Body of pancreas (tissue), 4 donors: ENCODE data around the gene IP6K3. TPM values are rescaled to one million over a fixed set of nuclear protein-coding genes. Genes with fewer than 3 reads are reported as not detected.

Experiments
- ATAC-seq: fragments of 150-250 bp; one replicate; pipeline ENCODE4 v1.9.1; 2016
- DNase-seq, 4 donors: peaks; one replicate each; pipeline ENCODE4 v3.0.0-alpha.2; 2019
- H3K27ac ChIP-seq, 4 donors: fragments of 200-600 bp; sonication (generic); 1 replicate in 3 of 4; 2 replicates in 1 of 4; pipeline versions ENCODE4 v1.5.1 to v1.6.1; 2016 to 2019; ENCODE audit warnings: mild to moderate bottlenecking in 1 of 4, mixed read lengths in 1 of 4, moderate library complexity in 1 of 4
- H3K27me3 ChIP-seq, 2 donors: fragments of 200-600 bp; sonication (generic); one replicate each; pipeline ENCODE4 v1.6.0; 2016; ENCODE audit warnings: mild to moderate bottlenecking in 1 of 2
- H3K36me3 ChIP-seq, 2 donors: fragments of 200-600 bp; sonication (generic); replicated peaks in 1 of 2; 2 replicates each; pipeline ENCODE4 v1.5.1; 2016; ENCODE audit warnings: low read depth in 2 of 2; ENCODE audit not compliant: insufficient read depth in 1 of 2
- H3K4me1 ChIP-seq: fragments of 200-600 bp; sonication (generic); one replicate; pipeline ENCODE4 v1.6.0; 2016
- H3K4me3 ChIP-seq, 2 donors: fragments of 200-600 bp; sonication (generic); 1 replicate in 1 of 2; 2 replicates in 1 of 2; pipeline ENCODE4 v1.5.1; 2016 to 2019
- H3K9me3 ChIP-seq, 3 donors: fragments of 200-600 bp; sonication (generic); 1 replicate in 2 of 3; 2 replicates in 1 of 3; pipeline ENCODE4 v1.5.1; 2016
- CTCF ChIP-seq, 7 experiments: fragments of 450-650 bp in 4 of 7; fragments of 200-600 bp in 3 of 7; sonication (generic) in 3 of 7; IDR thresholded peaks; one replicate each; pipeline ENCODE4 v1.5.1; 2016 to 2019; ENCODE audit warnings: antibody characterized with exemption in 7 of 7
- POLR2A ChIP-seq, 3 donors: fragments of 450-650 bp; IDR thresholded peaks; one replicate each; pipeline ENCODE4 v1.6.1; 2016; ENCODE audit warnings: antibody characterized with exemption in 3 of 3, mild to moderate bottlenecking in 2 of 3
- WGBS, 2 donors: methylation state at CpG; one replicate each; pipeline ENCODE4 v1.1.5; 2017; 5-methylcytosine and 5-hydroxymethylcytosine counted together
- intact Hi-C: fragments of 100-400 bp; cut with DNase I; formaldehyde crosslinking; loops from one replicate; pipeline ENCODE4 v1.15.1; 2023
- total RNA-seq, 2 donors: library from RNA; depleted of rRNA; stranded (reverse); fragments of >200 nt; gene quantifications; one replicate each; pipeline ENCODE4 v1.1.0, GENCODE V29; 2016

Gene IP6K3
- total RNA-seq, 2 donors from 2014 or later = not detected

GRCh38 chr6:33722103-33722623, 24.5 kb downstream of the IP6K3 start:
- H3K27ac ChIP-seq = no peak overlapping the region
- TF ChIP-seq POLR2A (IDR thresholded peaks at IDR 0.05) = no peak
- TF ChIP-seq CTCF (IDR thresholded peaks at IDR 0.05) = no peak
- no peaks in the 10 kb centered on the region for H3K36me3 ChIP-seq
- H3K27me3 ChIP-seq = no peaks in the 10 kb centered on the region
- WGBS, 2 donors = 94 to 96% methylated on average over 5 of the region's 5 CpGs
- ATAC-seq (no peak), DNase-seq (no peak)
- intact Hi-C loops = no loop called here
- H3K4me3 ChIP-seq = no peak overlapping the region
- no peaks in the 10 kb centered on the region for H3K9me3 ChIP-seq
- H3K4me1 ChIP-seq = peaks cover 35% of the 10 kb centered on the region

GRCh38 chr6:33721508-33721907, 25.2 kb downstream of the IP6K3 start:
- intact Hi-C loops = no loop called here
- Histone ChIP-seq H3K27ac (peak overlapping the region in 1 of 4 donors; percentile 57), H3K4me3 (no peak overlapping the region)

GRCh38 chr6:33720998-33721397, 25.7 kb downstream of the IP6K3 start:
- 37 to 40% methylated on average over 1 of the region's 1 CpG for WGBS, 2 donors

More at GRCh38 chr6:33721508-33721907, 25.2 kb downstream of the IP6K3 start:
- Histone ChIP-seq H3K27me3 (no peaks in the 10 kb centered on the region), H3K36me3 (no peaks in the 10 kb centered on the region), H3K9me3 (no peaks in the 10 kb centered on the region), H3K4me1 (peaks cover 35% of the 10 kb centered on the region)
- WGBS, 2 donors = 58 to 69% methylated on average over 5 of the region's 5 CpGs
- no peak for ATAC-seq
- no peak for TF ChIP-seq CTCF (IDR thresholded peaks at IDR 0.05)
- TF ChIP-seq POLR2A (IDR thresholded peaks at IDR 0.05) = no peak
- no peak for DNase-seq

GRCh38 chr6:33719326-33719987, 27.2 kb downstream of the IP6K3 start:
- H3K27ac ChIP-seq = peak overlapping the region in 1 of 4 donors; percentile 57
- DNase-seq = no peak

More at GRCh38 chr6:33720998-33721397, 25.7 kb downstream of the IP6K3 start:
- Histone ChIP-seq H3K4me1 (peaks cover 39% of the 10 kb centered on the region), H3K27me3 (no peaks in the 10 kb centered on the region), H3K4me3 (no peak overlapping the region), H3K36me3 (no peaks in the 10 kb centered on the region), H3K9me3 (no peaks in the 10 kb centered on the region), H3K27ac (peak overlapping the region in 1 of 4 donors; percentile 57)
- TF ChIP-seq CTCF (IDR thresholded peaks at IDR 0.05) = no peak
- TF ChIP-seq POLR2A (IDR thresholded peaks at IDR 0.05) = no peak
- ATAC-seq (no peak), DNase-seq (peak in 2 of 4 donors; percentile 43 to 52)
- intact Hi-C loops = no loop called here

More at GRCh38 chr6:33719326-33719987, 27.2 kb downstream of the IP6K3 start:
- Histone ChIP-seq H3K4me1 (peaks cover 41% of the 10 kb centered on the region), H3K27me3 (no peaks in the 10 kb centered on the region), H3K9me3 (no peaks in the 10 kb centered on the region), H3K36me3 (no peaks in the 10 kb centered on the region), H3K4me3 (no peak overlapping the region)
- 71 to 80% methylated on average over 11 of the region's 11 CpGs for WGBS, 2 donors
- TF ChIP-seq POLR2A (IDR thresholded peaks at IDR 0.05) (no peak), CTCF (IDR thresholded peaks at IDR 0.05) (no peak)
- intact Hi-C loops = no loop called here
- ATAC-seq = no peak
